Inflammatory macrophage treated with lipopolysaccharide for 1 hour (primary cell): ENCODE measurements around the gene PHTF2.

Source experiments
- DNase-seq, 2 donors: peaks; one replicate each; pipeline ENCODE4 v3.0.0-alpha.2; 2020 to 2022

PHTF2 gene

DNA sequence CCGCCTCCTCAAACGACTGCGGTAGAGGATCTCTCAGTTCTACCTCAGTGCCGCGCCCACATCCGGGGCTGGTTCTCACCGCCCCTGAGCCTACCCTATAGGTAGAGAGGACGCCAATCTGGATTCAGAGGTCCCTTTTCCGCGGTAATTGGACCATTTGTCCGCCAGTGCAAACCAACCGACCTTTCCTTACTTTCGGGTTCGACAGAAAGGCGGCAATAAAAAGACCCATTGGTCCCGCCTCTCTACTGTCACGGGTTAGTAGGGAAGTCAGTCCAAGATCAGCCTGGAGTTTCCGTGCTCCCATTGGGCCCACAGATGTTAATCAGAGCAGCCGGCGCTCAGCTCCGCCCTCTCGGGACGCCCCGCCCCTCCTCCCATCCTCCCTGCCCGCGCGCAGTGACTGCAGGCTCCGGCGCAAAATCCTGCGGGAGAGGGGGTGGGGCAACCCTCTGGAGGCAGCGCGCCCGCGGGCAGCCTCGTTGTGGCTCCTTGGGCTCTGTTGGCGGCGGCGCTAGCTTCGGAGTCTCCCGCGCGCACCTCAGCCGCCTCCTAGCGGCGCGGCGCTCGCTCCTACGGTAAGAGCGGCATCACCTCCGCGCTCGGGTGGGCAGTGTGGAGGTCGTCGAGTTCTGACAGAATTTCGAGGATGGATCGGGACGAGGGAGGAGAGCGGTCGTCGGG lies at the start of gene PHTF2, which contains the start of gene TMEM60:
TSS of gene PHTF2 (plus strand) at position 380 of the 684 bp plus-strand sequence.
TSS of gene TMEM60 (minus strand) at position 41 of the 684 bp plus-strand sequence. CDS start 4,061 bp downstream, outside the sequence.
- DNase-seq, result peak; percentile 97 to 100

GRCh38 chr7:77752016-77752415 lies 46.6 kb upstream of the PHTF2 start:
- DNase-seq, result peak; percentile 84 to 93

GRCh38 chr7:77753173-77753572 lies 45.4 kb upstream of the PHTF2 start:
- DNase-seq, result no peak

GRCh38 chr7:77757589-77757988 lies 41.0 kb upstream of the PHTF2 start:
- peak; percentile 13 to 60 for DNase-seq

DNA sequence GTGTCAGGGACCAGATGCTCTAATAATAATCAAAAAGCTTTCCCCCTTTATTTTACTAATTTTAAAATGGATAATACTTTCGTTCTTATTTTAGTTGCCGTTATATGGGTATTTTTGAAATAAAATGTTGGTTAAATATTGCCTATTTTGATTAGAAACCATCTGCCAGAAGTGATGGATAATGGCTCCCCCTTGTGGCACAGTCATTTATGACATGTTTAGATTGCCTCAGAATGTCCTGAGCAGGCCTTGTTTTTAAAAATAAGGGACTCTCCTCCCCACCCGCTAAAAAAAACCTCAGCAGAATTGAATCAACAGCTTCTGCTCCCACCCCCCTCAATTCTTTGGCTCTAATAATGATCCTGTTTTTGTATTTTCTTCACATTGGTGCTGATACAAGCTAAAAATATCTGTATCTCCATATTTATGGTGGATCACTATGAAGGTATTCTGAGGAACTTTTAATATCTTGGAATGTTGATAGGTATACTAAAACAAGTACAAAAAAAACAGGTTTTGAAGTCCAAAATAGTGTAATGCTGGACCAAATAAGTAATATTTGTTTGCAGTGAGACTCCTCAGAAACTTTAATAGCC lies 39.2 kb upstream of the PHTF2 start:
- DNase-seq, result peak; percentile 59 to 96

DNA sequence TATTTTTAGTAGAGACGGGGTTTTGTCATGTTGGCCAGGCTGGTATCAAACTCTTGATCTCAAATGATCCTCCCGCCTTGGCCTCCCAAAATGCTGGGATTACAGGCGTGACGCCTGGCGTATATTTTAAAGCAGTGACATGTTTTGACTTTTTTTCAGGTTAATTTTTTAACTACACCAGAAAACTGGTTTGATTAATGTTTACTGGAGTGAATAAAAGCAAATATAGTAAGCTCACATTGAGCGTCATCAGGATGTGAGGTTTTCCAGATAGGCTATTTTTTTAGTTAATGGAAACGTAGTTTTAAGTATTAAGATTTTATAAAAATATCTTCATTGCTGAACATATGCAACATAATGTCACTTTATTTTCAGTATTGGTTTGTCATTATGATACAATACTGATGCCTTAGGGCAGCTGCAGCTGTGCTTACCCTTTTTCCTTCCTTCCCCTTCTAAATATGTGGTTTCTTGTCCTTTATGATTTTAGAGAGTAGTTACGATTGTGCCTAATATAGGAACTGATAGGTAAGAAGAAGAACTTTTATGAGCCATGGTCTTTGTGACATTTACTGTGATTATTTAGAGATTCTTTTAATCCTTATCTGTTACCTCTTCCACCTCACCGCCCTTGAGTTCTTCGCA lies 37.6 kb upstream of the PHTF2 start:
- no peak for DNase-seq

GRCh38 chr7:77765481-77765880 lies 33.1 kb upstream of the PHTF2 start:
- DNase-seq, result peak; percentile 24 to 54

GRCh38 chr7:77765906-77766800 lies 32.4 kb upstream of the PHTF2 start:
- DNase-seq, result peak; percentile 20 to 22

DNA sequence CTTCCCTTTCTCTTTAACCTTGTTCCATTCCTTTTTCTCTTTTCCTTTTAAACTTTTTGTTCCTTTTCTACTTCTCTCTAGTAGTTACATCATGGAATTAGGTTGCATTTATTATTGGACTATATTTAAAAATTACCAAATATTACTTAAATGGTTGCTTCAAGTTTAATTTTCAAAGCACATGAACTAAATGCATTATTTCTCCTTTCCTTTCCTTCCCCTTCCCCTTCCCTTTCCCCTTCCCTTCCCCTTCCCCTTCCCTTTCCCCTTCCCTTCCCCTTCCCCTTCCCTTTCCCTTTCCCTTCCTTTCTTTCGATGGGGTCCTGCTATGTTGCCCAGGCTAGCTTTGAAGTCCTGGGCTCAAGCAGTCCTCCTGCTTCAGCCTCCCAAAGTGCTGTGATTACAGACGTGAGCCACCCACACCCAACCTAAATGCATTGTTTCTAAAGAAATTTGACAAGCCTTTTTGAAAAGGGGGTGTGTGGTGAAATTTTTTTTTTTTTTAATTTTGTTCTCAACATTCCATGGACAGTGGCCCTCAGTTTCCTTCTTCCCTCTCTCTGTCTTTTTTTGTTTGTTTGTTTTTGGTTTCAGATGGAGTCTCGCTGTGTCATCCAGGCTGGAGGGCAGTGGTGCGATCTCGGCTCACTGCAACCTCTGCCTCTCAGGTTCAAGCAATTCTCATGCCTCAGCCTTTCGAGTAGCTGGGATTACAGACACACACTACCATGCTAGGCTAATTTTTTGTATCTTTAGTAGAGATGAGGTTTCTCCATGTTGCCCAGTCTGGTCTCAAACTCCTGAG lies 31.6 kb upstream of the PHTF2 start:
- no peak for DNase-seq

- no peak for DNase-seq
Observed at GRCh38 chr7:77770316-77770715, 28.3 kb upstream of the PHTF2 start.

DNA sequence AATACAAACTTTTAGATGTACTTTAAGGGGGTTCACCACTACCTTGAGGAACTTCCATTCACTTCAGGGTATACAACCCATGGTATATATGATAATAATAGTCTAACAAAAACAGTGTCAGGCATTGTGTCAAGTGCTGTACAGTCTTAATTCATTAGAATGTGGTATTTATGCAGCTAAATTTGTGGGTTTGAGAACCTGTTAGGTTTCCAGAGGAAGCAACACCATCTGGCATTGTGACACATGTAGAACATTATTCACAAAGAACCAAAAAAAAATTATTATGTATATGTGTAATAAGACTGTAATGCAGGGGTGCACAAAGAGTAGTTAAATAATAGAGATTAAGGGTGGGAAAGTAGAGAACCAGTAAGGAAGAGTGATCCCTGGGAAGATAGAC lies 26.7 kb upstream of the PHTF2 start:
- no peak for DNase-seq

GRCh38 chr7:77778535-77778934 lies 20.0 kb upstream of the PHTF2 start:
- DNase-seq, result no peak

DNA sequence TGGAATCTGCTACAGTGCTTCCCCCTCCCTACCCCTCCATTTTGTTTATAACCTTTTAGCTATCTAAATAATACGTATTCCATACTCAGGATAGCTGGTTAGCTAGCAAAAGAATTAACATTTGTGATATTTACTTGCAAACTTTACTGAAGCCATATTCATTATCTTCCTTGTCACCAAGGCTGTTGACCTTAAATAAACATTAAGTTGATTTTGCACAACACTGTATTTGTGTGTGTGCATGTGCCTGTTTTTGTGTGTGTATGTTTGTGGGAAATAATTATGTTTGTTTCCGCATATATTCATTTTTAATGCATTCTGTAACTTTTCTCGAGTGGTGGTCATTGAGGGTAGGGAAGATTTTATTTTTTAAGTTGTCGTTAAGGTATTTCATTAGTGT lies 16.2 kb upstream of the PHTF2 start:
- no peak for DNase-seq

- no peak for DNase-seq
Observed at GRCh38 chr7:77783111-77783510, 15.5 kb upstream of the PHTF2 start.

DNA sequence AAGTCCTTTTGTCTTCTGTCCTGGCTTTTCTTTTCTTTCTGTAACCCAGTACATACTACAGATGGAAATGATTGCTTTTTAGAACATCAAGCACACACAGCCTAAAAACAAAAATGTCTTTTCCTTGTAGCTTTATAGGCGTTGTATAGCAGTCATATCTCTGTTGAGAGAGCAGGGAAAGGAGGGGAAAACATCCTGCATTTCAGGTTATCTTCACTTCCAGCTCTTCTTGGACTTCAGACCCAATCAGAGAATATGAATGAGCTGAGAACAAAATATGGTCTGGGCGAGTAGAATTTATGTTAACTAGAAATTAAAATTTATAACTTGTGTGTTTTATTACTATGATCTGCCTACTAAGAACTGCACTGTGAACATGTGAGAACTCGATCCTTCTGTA lies 15.0 kb upstream of the PHTF2 start:
- DNase-seq, result no peak

- peak in 1 of 2 donors; percentile 38 for DNase-seq
Observed at GRCh38 chr7:77784426-77784825, 14.1 kb upstream of the PHTF2 start.

DNA sequence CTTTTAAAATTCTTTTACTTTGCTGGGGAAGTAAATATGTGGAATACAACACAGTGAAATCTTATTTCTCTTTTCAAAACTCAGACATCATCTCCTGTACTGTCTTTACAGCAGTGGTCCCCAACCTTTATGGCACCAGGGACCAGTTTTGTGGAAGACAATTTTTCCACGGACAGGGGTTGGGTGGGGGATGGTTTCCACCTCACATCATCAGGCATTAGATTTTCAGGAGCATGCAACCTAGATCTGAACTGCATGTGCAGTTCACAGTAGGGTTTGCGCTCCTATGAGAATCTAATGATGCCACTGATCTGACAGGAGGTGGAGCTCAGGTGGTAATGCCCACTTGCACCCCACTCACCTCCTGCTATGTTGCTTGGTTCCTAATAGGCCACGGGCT lies 12.6 kb upstream of the PHTF2 start:
- DNase-seq, result no peak

DNA sequence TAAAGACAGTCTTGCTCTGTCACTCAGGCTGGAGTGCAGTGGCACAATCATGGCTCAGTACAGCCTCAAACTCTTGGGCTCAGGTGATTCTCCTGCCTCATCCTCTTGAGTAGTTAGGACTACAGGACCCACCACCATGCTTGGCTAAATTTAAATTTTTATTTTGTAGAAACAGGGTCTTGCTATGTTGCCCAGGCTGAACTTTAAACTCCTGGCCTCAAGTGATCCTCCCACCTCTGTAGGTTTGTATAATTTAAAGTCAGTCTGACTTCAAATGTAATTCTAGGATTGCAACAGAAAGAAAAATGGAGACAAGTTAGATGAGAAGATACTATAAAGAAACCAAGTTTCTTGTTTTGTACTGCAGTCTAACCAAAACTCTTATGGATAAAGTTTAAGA lies 11.8 kb upstream of the PHTF2 start:
- DNase-seq, result no peak

DNA sequence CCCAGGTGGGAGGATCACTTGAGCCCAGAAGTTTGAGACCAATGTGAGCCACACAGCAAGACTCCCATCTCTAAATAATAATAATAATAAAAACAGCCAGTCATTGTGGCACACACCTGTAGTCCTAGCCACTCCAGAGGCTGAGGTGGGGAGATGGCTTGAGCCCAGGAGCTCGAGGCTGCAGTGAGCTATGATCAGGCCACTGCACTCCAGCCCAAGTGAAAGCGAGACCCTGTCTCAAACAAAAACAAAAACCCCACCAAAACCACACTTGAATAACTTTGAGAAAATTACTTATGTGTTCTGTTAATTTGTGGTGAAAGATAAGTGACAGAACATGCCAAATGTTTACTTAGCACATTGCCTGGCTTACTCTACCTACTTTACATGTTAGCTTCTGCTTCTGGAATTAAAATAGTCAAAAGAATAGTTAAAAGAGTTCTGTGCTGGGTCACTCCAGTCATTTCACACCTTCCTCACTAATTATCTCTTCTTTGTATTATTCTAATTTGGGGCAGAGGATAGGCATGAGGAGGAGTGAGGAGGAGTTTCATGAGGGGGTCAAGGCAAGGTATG lies 10.2 kb upstream of the PHTF2 start:
- DNase-seq, result no peak

DNA sequence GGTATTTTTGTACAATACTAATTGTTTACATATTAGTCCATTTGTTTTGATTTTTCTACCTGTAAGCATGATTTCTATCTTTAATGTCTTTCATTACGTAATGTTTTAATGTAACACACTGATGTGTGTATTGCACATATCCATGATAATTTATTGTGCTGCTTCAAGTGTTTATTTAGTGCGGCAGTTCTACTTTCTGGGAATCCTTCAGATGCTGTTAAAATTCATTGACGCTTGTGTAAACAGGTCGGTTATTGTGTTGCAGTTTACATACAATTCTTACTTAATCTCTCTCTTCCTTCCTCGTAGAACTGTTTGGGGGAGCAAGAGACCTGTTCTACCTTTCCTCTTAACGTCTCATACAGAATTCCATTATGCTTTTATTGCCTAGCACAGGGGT lies 7.2 kb upstream of the PHTF2 start:
- no peak for DNase-seq

GRCh38 chr7:77791956-77792355 lies 6.6 kb upstream of the PHTF2 start:
- no peak for DNase-seq

DNA sequence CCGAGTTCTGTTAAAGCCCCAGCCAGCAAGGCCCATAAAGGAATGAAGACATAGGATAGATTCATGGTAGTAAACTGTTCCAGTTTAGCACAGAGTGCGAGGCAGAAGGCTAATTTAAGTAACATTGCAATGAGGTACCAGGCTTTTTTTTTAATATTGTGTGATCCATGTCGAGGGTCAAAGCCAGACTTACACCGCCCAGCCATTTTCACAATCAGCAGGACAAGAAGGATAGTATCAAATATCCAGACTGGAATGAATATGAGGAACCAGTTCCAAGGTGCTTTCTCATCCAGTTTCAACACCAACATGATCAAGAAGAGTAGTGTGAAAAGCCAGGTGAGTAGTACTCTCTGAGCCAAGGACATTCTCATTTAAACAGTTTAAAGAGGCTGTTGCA lies 4.6 kb upstream of the PHTF2 start:
- no peak for DNase-seq
